HG03469 (cell line): ENCODE data around the gene FPGT.
"Not testable (repeated sequence)": the region's sequence is repeated elsewhere in the genome, so short reads cannot be mapped to it uniquely, and the experiment has no call there.

Experiments used
- ATAC-seq: cut with Tn5 transposase; IDR thresholded peaks from one replicate; pipeline ENCODE4 v1.9.1; 2021; ENCODE audit warnings: mild to moderate bottlenecking, moderate library complexity, moderate number of reproducible peaks; ENCODE audit not compliant: unreplicated experiment

The FPGT gene

GRCh38 chr1:74253243-74253824 is 55.3 kb downstream of the FPGT start:
- ATAC-seq, result not testable (repeated sequence)
